ENCODE data around the gene PAFAH2.

PAFAH2 gene

GRCh38 chr1:25929016-25929415 lies 68.8 kb downstream of the PAFAH2 start:
- H3K4me3 ChIP-seq (ENCODE audit: low read length) = no peak overlapping the region
- no peaks in the 10 kb centered on the region for H3K27me3 ChIP-seq (ENCODE audit: control insufficient read depth, insufficient read depth, low read length)
- no peaks in the 10 kb centered on the region for H3K9me3 ChIP-seq (ENCODE audit: control insufficient read depth, low read length)
- no peaks in the 10 kb centered on the region for H3K4me1 ChIP-seq (ENCODE audit: control insufficient read depth, insufficient read depth, low read length)
- H3K9ac ChIP-seq (ENCODE audit: low read length) = no peak overlapping the region
- no peaks in the 10 kb centered on the region for H3K36me3 ChIP-seq (ENCODE audit: control insufficient read depth, insufficient read depth, low read length)

GRCh38 chr1:25927521-25928265 lies 70.2 kb downstream of the PAFAH2 start:
- Histone ChIP-seq H3K4me3 (ENCODE audit: low read length) (no peak overlapping the region), H3K9me3 (ENCODE audit: control insufficient read depth, low read length) (no peaks in the 10 kb centered on the region), H3K4me1 (ENCODE audit: control insufficient read depth, insufficient read depth, low read length) (peaks cover 11% of the 10 kb centered on the region), H3K9ac (ENCODE audit: low read length) (no peak overlapping the region), H3K27me3 (ENCODE audit: control insufficient read depth, insufficient read depth, low read length) (no peaks in the 10 kb centered on the region), H3K36me3 (ENCODE audit: control insufficient read depth, insufficient read depth, low read length) (no peaks in the 10 kb centered on the region)

DNA sequence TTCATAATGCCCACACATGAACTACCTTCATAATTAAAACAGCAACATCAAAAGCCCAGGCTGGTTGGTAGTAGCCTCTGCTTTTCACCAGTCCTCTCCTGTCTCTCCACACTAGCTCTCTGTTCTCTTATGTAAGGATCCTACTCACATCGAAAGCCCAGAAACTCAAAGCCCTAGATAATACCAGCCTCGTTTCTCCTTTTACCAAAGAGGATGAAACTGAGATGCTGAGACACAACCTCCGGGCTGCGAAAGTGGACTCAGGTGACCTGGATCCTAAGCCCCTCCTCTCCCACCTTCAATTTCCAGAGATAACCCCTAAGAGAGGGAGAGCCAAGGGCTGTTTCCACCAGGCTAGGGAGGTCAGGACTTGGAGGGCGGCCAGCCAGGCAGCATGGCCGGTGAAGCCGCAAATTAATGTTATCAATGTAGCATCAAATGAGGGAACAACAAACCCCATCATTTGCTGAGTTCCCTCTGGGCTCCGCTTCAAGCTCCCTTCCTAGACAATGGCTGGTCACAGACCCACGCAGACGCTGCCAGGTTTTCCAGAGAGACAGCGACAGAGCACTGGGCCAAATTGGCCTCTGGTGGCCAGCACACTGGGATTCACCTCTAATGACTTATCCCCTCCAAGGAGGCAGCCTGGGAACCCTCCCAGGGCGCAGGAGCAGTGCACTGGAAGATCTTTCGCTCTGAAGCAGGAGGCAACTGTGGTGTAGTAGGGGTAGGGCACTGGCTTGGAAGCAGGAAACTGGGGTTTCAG lies 70.9 kb downstream of the PAFAH2 start:
- Histone ChIP-seq H3K4me1 (ENCODE audit: control insufficient read depth, insufficient read depth, low read length) (peaks cover 18% of the 10 kb centered on the region), H3K27me3 (ENCODE audit: control insufficient read depth, insufficient read depth, low read length) (no peaks in the 10 kb centered on the region), H3K9me3 (ENCODE audit: control insufficient read depth, low read length) (no peaks in the 10 kb centered on the region), H3K9ac (ENCODE audit: low read length) (no peak overlapping the region), H3K36me3 (ENCODE audit: control insufficient read depth, insufficient read depth, low read length) (no peaks in the 10 kb centered on the region), H3K4me3 (ENCODE audit: low read length) (no peak overlapping the region)

DNA sequence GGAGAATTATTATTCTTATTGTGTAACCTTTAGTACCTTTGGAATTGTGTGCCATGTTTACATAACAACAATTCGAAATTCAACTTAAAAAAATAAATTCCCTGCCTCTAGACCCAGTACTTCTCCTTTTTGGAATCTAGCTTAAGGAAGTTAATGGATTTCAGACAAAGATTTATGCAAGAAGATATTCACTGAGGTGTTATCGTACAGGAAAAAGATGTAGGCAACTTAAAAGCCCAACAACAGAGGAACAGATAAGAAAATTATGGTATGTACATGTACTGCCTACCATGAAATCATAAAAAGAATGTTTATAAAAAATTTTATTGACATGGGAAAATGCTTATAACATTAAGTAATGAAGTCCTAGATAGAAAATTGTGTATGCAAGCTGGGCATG lies 73.4 kb downstream of the PAFAH2 start:
- Histone ChIP-seq H3K4me3 (ENCODE audit: low read length) (no peak overlapping the region), H3K9me3 (ENCODE audit: control insufficient read depth, low read length) (no peaks in the 10 kb centered on the region), H3K36me3 (ENCODE audit: control insufficient read depth, insufficient read depth, low read length) (no peaks in the 10 kb centered on the region), H3K9ac (ENCODE audit: low read length) (no peak overlapping the region), H3K4me1 (ENCODE audit: control insufficient read depth, insufficient read depth, low read length) (peaks cover 18% of the 10 kb centered on the region), H3K27me3 (ENCODE audit: control insufficient read depth, insufficient read depth, low read length) (no peaks in the 10 kb centered on the region)

GRCh38 chr1:25922971-25923552 lies 74.8 kb downstream of the PAFAH2 start:
- H3K36me3 ChIP-seq (ENCODE audit: control insufficient read depth, insufficient read depth, low read length) = no peaks in the 10 kb centered on the region
- H3K9ac ChIP-seq (ENCODE audit: low read length) = peak overlapping the region; percentile 66
- no peaks in the 10 kb centered on the region for H3K9me3 ChIP-seq (ENCODE audit: control insufficient read depth, low read length)
- peak overlapping the region; percentile 68 for H3K4me3 ChIP-seq (ENCODE audit: low read length)
- H3K4me1 ChIP-seq (ENCODE audit: control insufficient read depth, insufficient read depth, low read length) = peaks cover 18% of the 10 kb centered on the region
- no peaks in the 10 kb centered on the region for H3K27me3 ChIP-seq (ENCODE audit: control insufficient read depth, insufficient read depth, low read length)

GRCh38 chr1:25922056-25922970 lies 75.5 kb downstream of the PAFAH2 start:
- Histone ChIP-seq H3K9me3 (ENCODE audit: control insufficient read depth, low read length) (no peaks in the 10 kb centered on the region), H3K4me1 (ENCODE audit: control insufficient read depth, insufficient read depth, low read length) (peaks cover 18% of the 10 kb centered on the region)

DNA sequence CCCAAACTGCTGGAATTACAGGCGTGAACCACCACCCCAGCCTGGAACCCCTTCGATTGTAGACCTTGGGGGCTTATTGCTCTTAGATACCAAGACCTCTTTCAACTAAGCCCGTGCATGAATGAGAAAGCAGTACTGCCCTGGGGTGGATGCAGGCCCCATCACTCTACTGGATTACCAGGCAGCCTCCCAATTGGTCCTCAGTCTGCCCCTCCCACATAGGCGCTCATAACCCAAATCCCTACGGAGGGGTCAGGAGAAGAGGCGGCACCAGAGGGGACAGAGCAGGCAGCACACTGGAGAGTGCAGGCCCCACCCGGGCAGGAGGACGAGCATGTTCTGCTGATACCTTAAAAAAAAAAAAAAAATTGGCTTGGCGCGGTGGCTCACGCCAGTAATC lies 79.2 kb downstream of the PAFAH2 start:
- H3K9me3 ChIP-seq (ENCODE audit: control insufficient read depth, low read length) = no peaks in the 10 kb centered on the region
- peaks cover 15% of the 10 kb centered on the region for H3K4me1 ChIP-seq (ENCODE audit: control insufficient read depth, insufficient read depth, low read length)
- H3K27me3 ChIP-seq (ENCODE audit: control insufficient read depth, insufficient read depth, low read length) = no peaks in the 10 kb centered on the region
- no peak overlapping the region for H3K9ac ChIP-seq (ENCODE audit: low read length)
- H3K4me3 ChIP-seq (ENCODE audit: low read length) = no peak overlapping the region
- H3K36me3 ChIP-seq (ENCODE audit: control insufficient read depth, insufficient read depth, low read length) = no peaks in the 10 kb centered on the region

More at GRCh38 chr1:25922056-25922970, 75.5 kb downstream of the PAFAH2 start:
- Histone ChIP-seq H3K9ac (ENCODE audit: low read length) (peak overlapping the region; percentile 66), H3K36me3 (ENCODE audit: control insufficient read depth, insufficient read depth, low read length) (no peaks in the 10 kb centered on the region), H3K27me3 (ENCODE audit: control insufficient read depth, insufficient read depth, low read length) (no peaks in the 10 kb centered on the region), H3K4me3 (ENCODE audit: low read length) (peak overlapping the region; percentile 68)

- H3K36me3 ChIP-seq (ENCODE audit: control insufficient read depth, insufficient read depth, low read length) = no peaks in the 10 kb centered on the region
- no peaks in the 10 kb centered on the region for H3K27me3 ChIP-seq (ENCODE audit: control insufficient read depth, insufficient read depth, low read length)
- no peaks in the 10 kb centered on the region for H3K9me3 ChIP-seq (ENCODE audit: control insufficient read depth, low read length)
- H3K4me1 ChIP-seq (ENCODE audit: control insufficient read depth, insufficient read depth, low read length) = peaks cover 10% of the 10 kb centered on the region
- H3K9ac ChIP-seq (ENCODE audit: low read length) = no peak overlapping the region
- H3K4me3 ChIP-seq (ENCODE audit: low read length) = no peak overlapping the region
Observed at GRCh38 chr1:25917996-25918395, 79.9 kb downstream of the PAFAH2 start.

DNA sequence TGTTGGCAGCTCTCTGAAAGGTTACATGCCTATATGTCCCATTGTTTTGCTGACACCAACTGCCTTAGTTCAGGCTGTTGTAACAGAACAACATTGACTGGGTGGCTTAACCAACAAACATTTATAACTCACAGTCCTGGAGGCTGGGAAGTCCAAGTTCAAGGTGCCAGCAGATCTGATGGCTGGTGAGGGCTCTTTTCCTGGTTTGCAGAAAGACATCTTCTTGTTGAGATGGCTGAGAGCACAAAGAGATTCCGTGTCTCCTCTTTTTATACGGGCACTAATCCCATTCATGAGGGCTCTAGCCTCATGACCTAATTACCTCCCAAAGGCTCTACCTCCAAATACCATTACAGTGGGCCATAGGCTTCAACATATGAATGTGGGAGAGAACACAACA lies 81.4 kb downstream of the PAFAH2 start:
- no peaks in the 10 kb centered on the region for H3K9me3 ChIP-seq (ENCODE audit: control insufficient read depth, low read length)
- H3K4me3 ChIP-seq (ENCODE audit: low read length) = no peak overlapping the region
- no peaks in the 10 kb centered on the region for H3K27me3 ChIP-seq (ENCODE audit: control insufficient read depth, insufficient read depth, low read length)
- no peaks in the 10 kb centered on the region for H3K4me1 ChIP-seq (ENCODE audit: control insufficient read depth, insufficient read depth, low read length)
- H3K36me3 ChIP-seq (ENCODE audit: control insufficient read depth, insufficient read depth, low read length) = no peaks in the 10 kb centered on the region
- H3K9ac ChIP-seq (ENCODE audit: low read length) = no peak overlapping the region

GRCh38 chr1:25914074-25914995 lies 83.5 kb downstream of the PAFAH2 start:
- Histone ChIP-seq H3K4me3 (ENCODE audit: low read length) (no peak overlapping the region), H3K9me3 (ENCODE audit: control insufficient read depth, low read length) (no peaks in the 10 kb centered on the region), H3K4me1 (ENCODE audit: control insufficient read depth, insufficient read depth, low read length) (no peaks in the 10 kb centered on the region), H3K36me3 (ENCODE audit: control insufficient read depth, insufficient read depth, low read length) (no peaks in the 10 kb centered on the region), H3K9ac (ENCODE audit: low read length) (no peak overlapping the region), H3K27me3 (ENCODE audit: control insufficient read depth, insufficient read depth, low read length) (no peaks in the 10 kb centered on the region)

DNA sequence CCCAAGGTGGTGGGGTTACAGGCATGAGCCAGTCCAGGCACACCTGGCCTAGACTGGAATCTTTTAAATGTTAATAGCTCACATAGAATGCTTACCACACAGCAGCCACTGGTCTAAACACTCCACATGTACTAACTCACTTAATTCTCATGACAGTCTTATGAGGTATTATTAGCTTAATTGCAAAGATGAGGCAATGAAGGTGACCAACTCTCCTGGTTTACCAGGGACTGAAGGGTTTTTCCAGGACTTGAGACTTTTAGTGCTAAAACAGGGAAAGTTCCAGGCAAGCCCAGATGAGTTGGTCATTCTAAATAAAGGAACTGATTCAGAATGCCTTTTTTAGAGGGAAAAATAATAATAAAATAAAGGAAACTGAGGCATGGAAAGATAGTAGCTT lies 84.7 kb downstream of the PAFAH2 start:
- H3K9me3 ChIP-seq (ENCODE audit: control insufficient read depth, low read length) = no peaks in the 10 kb centered on the region
- H3K4me3 ChIP-seq (ENCODE audit: low read length) = no peak overlapping the region

More for the DNA sequence above, 84.7 kb downstream of the PAFAH2 start:
- Histone ChIP-seq H3K4me1 (ENCODE audit: control insufficient read depth, insufficient read depth, low read length) (no peaks in the 10 kb centered on the region), H3K9ac (ENCODE audit: low read length) (no peak overlapping the region), H3K27me3 (ENCODE audit: control insufficient read depth, insufficient read depth, low read length) (no peaks in the 10 kb centered on the region), H3K36me3 (ENCODE audit: control insufficient read depth, insufficient read depth, low read length) (no peaks in the 10 kb centered on the region)

Measured in mucosa of stomach (tissue), 1 donor.